Smooth muscle cell of the umbilical artery (primary cell): ENCODE data around the gene SNX21. TPM values are rescaled to one million over a fixed set of nuclear protein-coding genes. Genes with fewer than 3 reads are reported as not detected.

Experiments used
- total RNA-seq: library from RNA; depleted of rRNA; stranded (reverse); fragments of >200 nt; gene quantifications from 2 replicates; pipeline ENCODE4 v1.2.3, GENCODE V29; 2014

Gene SNX21
- 33.3 and 34.7 TPM in 2 replicates for total RNA-seq

GRCh38 chr20:45833030-45833882, at the start of gene SNX21:
TSS of gene SNX21 (plus strand) at chr20:45833799. CDS start at chr20:45833920, 121 bp downstream.

GRCh38 chr20:45812157-45813005, 21.2 kb upstream of the SNX21 start, which contains the start of gene UBE2C:
TSS of gene UBE2C (plus strand) at chr20:45812644. CDS start at chr20:45812696, 52 bp downstream.

GRCh38 chr20:45827030-45827652, 6.5 kb upstream of the SNX21 start, which contains the start of gene TNNC2:
TSS of gene TNNC2 (minus strand) at chr20:45827312. CDS start at chr20:45827248, 64 bp downstream.

GRCh38 chr20:45857114-45857881, 23.7 kb downstream of the SNX21 start, which contains the start of the genes ACOT8 and ZSWIM3:
TSS of gene ACOT8 (minus strand) at chr20:45857392. CDS start at chr20:45857315, 77 bp downstream.
TSS of gene ZSWIM3 (plus strand) at chr20:45857614. CDS start at chr20:45857826, 212 bp downstream.

GRCh38 chr20:45880988-45881788, 47.6 kb downstream of the SNX21 start, which contains the start of gene ZSWIM1:
TSS of gene ZSWIM1 (plus strand) at chr20:45881227. CDS start at chr20:45882593, 1,366 bp downstream.

GRCh38 chr20:45887346-45887715, 53.7 kb downstream of the SNX21 start, which contains the start of gene SPATA25:
TSS of gene SPATA25 (minus strand) at chr20:45887622. CDS start at chr20:45887590, 32 bp downstream.

GRCh38 chr20:45890985-45891983, 57.7 kb downstream of the SNX21 start, which contains the start of the genes CTSA and NEURL2:
TSS of gene CTSA (plus strand) at chr20:45891335. CDS start at chr20:45891569, 234 bp downstream.
TSS of gene NEURL2 (minus strand) at chr20:45891208. CDS start at chr20:45890991, 217 bp downstream.

Other genes starting within 250 kb of the SNX21 start
- gene WFDC10A, start 204.1 kb upstream of the SNX21 start, total RNA-seq = not detected in 2 replicates
- gene WFDC9, start 202.5 kb upstream of the SNX21 start, total RNA-seq = not detected in 2 replicates
- gene WFDC11, start 163.6 kb upstream of the SNX21 start, total RNA-seq = not detected in 2 replicates
- gene WFDC13, start 131.8 kb upstream of the SNX21 start, total RNA-seq = not detected in 2 replicates
- gene WFDC10B, start 128.8 kb upstream of the SNX21 start, total RNA-seq = not detected in 2 replicates
- gene SPINT4, start 111.5 kb upstream of the SNX21 start, total RNA-seq = not detected in 2 replicates
- 0.89 TPM in 1 of 2 replicates, not detected in the other for gene WFDC3, start 41.9 kb upstream of the SNX21 start, total RNA-seq
- 10.7 and 13.4 TPM in 2 replicates for gene DNTTIP1, start 41.8 kb upstream of the SNX21 start, total RNA-seq
- 2.1 and 11.3 TPM in 2 replicates for gene UBE2C, start 21.2 kb upstream of the SNX21 start, total RNA-seq
- not detected in 2 replicates for gene TNNC2, start 6.5 kb upstream of the SNX21 start, total RNA-seq
- 23.4 and 43.1 TPM in 2 replicates for gene ACOT8, start 23.6 kb downstream of the SNX21 start, total RNA-seq
- gene ZSWIM3, start 23.8 kb downstream of the SNX21 start, total RNA-seq = 6.0 and 8.6 TPM in 2 replicates
- gene ZSWIM1, start 47.4 kb downstream of the SNX21 start, total RNA-seq = 2.7 and 4.1 TPM in 2 replicates
- gene SPATA25, start 53.8 kb downstream of the SNX21 start, total RNA-seq = 1.1 and 2.1 TPM in 2 replicates
- gene NEURL2, start 57.4 kb downstream of the SNX21 start, total RNA-seq = 3.3 and 7.1 TPM in 2 replicates
- gene CTSA, start 57.5 kb downstream of the SNX21 start, total RNA-seq = 94.6 and 108 TPM in 2 replicates
- gene PLTP, start 78.4 kb downstream of the SNX21 start, total RNA-seq = 17.8 and 27.7 TPM in 2 replicates
- 6.2 and 8.4 TPM in 2 replicates for gene PCIF1, start 100.9 kb downstream of the SNX21 start, total RNA-seq
- 12.2 and 16.2 TPM in 2 replicates for gene ZNF335, start 138.4 kb downstream of the SNX21 start, total RNA-seq
- 0.30 and 3.1 TPM in 2 replicates for gene MMP9, start 175.1 kb downstream of the SNX21 start, total RNA-seq
- gene SLC12A5, start 195.4 kb downstream of the SNX21 start, total RNA-seq = 0.30 and 1.3 TPM in 2 replicates